HG02798 (cell line): ENCODE results near the gene PDCD2L.
"Not testable (repeated sequence)": the region's sequence is repeated elsewhere in the genome, so short reads cannot be mapped to it uniquely, and the experiment has no call there.

Source experiments
- ATAC-seq: cut with Tn5 transposase; IDR thresholded peaks from one replicate; pipeline ENCODE4 v1.9.1; 2021; ENCODE audit warnings: mild to moderate bottlenecking; ENCODE audit not compliant: unreplicated experiment, poor library complexity

PDCD2L gene

GRCh38 chr19:34461375-34462100 lies 57.3 kb downstream of the PDCD2L start:
- no peak for ATAC-seq

GRCh38 chr19:34464785-34465184 lies 60.6 kb downstream of the PDCD2L start:
- ATAC-seq: not testable (repeated sequence)

- no peak for ATAC-seq
Observed at GRCh38 chr19:34468409-34468808, 64.2 kb downstream of the PDCD2L start.

- not testable (repeated sequence) for ATAC-seq
Observed at GRCh38 chr19:34469026-34469425, 64.8 kb downstream of the PDCD2L start.

GRCh38 chr19:34471906-34472700 lies 67.9 kb downstream of the PDCD2L start:
- ATAC-seq: no peak

GRCh38 chr19:34474233-34474989 lies 70.2 kb downstream of the PDCD2L start:
- no peak for ATAC-seq

- ATAC-seq: no peak
Observed at GRCh38 chr19:34475026-34475974, 71.1 kb downstream of the PDCD2L start.
